Stimulated activated CD8-positive, alpha-beta memory T cell treated with anti-CD3 and anti-CD28 coated beads, Interleukin-7, amount 100 ng/mL, for 4 hours (primary cell): ENCODE data around the gene C19orf12.

Experiments
- DNase-seq, 2 donors: peaks; one replicate each; pipeline ENCODE4 v3.0.0-alpha.2; 2020; ENCODE audit warnings: low read depth in 2 of 2

Gene C19orf12

DNA sequence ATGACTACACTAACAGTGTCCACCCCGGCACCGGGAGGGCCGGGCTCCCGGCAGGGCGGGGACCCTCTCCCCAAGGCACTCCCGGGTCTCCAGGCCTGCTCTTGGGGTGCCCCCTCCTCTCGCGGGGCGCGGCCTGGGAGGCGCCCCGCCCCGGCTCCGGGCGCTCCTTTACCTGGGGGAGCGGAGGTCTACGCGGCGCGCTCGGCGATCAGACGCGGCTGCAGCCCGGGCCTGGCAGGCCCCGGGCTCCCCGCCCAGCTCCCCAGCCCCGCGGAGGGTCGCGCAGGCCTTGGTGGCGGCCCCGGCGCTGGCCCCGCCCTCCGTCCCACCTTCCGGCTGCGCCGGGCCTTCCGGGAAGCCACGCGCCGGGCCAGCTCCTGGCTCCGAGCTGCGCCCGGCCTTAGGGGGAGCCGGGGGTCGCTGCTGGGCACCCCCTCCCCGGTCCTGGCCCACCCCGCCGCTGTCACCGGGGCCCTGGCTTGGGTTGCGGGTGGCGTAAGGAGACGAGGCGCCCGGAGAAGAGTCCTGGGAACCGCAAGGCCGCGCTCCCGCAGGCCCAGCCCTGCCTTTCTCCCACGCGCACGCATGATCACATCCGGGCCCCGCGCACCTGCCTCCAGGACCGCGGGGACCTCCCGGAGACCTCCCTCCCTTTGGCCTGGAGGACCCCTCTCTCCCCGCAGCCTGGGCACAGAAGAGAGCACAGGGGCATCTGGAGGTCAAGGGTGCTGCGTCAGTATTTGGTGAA is at the start of gene C19orf12:
TSS of gene C19orf12 (minus strand) at position 309 of the 748 bp plus-strand sequence. CDS start 6,848 bp downstream, outside the sequence.
- DNase-seq, result peak in 1 of 2 donors; percentile 60

DNA sequence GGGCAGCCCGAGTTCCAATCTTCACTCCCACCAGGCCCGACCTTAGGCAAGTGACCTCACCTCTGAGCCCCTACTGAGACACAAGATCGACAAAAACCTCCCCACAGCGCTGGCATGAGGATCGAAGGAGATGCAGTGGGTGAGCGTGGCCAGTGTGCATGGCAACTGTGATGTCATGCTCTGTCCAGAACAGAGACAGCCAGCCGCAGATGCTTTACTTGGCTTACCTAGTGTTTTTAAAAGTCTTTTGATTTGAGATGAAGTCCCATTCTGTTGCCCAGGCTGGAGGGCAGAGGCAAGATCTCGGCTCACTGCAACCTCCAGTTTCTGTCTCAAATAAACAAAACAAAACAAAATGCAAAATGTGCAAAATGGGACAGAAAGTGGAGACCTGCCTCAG is 49.3 kb upstream of the C19orf12 start:
- DNase-seq, result no peak

DNA sequence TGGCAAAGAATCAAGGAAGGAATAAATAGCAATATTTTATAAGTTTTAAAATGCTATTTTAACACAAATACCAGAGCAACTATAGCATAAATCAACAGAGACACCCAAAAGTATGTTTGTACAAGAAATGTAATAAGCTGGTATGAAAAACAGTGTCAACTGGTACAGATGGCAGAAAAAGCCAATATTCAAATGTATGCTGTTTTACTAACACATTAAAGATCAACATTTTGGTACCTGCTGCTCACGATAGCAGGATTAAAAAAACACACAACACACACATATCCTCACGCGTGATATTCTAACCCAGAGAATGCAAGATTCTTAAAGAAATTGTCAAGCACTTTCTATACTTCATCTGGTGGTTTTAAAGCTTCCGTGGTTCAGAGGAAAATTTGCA is 48.1 kb upstream of the C19orf12 start:
- no peak for DNase-seq

DNA sequence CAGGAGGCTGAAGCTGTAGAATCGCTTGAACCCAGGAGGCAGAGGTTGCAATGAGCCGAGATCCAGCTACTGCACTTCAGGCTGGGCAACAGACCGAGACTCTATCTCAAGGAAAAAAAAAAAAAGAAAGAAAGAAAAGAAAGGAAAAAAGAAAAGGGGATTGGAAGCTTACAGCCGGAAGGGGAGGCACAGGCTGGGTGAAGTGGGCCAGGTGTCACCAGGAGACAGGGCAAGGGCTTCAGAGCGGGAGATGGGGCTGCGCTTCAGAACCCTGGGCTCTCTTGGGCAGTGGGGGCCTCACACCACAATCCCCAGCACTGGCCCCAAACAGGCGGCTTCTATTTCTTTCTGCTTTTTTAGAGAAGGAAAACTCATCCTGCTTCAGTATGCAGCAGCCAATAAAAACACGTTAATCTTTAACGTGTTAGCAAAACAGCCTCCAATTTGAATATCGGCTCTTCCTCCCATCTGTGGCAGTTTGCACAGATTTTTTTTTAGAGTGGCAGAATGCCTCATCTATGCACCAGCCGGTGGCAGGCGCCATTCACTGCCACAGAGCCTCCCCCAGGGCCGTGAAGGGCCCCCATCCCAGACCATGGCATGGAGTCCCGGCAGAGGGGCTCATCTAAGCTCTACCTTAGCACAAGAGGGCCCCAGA is 46.6 kb upstream of the C19orf12 start:
- DNase-seq, result no peak

DNA sequence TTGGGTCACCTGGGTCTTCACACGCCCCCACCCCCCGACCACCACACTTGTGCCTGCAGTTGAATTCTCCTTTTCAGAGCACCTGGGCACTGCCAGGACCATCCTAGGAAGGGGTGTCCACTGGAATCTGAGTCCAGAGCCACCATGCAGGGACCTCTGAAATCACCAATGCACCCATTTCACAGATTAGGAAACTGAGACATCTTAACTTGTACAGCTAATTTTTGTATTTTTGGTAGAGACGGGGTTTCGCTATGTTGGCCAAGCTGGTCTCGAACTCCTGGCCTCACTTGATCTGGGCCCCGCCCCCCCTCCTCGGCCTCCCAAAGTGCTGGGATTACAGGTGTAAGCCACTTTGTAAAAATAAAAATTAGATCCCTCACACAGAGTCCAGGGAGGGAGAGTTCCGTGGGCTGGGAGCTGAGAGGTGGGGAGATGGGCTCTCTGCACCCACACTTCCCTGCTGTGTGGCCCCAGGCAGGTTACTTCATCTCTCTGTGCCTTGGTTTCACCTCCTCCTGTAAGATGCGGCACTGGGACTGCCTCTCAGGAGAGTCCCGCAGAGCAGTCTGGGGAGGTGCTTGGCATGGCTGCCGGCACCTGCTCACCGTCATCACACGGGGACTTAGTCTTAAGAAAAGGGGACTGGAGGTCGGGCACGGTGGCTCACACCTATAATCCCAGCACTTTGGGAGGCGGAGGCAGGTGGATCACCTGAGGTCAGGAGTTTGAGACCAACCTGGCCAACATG is 45.9 kb upstream of the C19orf12 start:
- no peak for DNase-seq

DNA sequence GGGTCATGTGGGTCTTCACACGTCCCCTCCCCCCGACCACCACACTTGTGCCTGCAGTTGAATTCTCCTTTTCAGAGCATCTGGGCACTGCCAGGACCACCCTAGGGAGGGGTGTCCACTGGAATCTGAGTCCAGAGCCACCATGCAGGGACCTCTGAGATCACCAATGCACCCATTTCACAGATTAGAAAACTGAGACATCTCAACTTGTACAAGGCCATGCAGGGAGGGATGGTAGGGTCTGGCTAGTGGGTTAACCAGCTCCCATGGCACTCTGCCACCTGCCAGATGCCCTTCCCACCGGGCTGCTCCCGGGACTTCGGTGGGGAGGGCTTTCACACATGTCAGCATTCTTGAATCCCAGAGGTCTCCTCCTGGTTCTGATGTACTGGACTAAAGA is 44.3 kb upstream of the C19orf12 start:
- no peak for DNase-seq

DNA sequence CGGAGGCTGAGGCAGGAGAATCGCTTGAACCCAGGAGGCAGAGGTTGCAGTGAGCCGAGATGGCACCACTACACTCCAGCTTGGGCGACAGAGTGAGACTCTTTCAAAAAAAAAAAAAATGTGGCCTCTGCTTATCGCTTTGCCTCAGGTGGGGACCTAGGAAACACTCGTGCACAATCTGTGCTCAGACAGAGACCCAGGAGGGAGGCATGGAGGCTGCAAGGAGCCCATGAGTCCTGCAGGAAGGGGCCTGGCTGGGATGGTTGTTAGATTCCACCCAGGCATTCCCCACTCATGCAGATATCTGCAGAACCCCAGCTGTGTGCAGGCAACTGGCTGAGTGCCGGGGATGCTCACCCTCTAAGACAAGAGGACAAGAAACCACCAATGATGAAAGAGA is 43.8 kb upstream of the C19orf12 start:
- no peak for DNase-seq

DNA sequence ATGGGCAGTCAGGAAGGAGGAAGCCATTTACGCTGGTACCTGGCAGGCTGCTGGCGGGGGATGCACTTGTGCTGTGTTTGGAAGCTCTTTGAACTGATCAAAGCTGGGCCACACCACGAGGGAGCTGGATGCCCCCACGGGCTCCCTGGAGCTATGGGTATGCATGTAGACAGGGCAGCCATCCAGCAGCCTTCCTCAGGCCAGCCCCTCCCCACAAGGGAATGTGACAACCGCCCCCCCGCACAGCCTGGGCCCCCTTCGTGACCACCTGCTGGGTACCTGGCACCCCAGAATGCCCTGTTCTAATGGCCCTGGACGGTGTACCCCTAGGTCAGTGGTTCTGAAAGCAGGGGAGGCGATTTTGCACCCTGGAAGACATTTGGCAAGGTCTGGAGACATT is 42.5 kb upstream of the C19orf12 start:
- DNase-seq, result no peak

DNA sequence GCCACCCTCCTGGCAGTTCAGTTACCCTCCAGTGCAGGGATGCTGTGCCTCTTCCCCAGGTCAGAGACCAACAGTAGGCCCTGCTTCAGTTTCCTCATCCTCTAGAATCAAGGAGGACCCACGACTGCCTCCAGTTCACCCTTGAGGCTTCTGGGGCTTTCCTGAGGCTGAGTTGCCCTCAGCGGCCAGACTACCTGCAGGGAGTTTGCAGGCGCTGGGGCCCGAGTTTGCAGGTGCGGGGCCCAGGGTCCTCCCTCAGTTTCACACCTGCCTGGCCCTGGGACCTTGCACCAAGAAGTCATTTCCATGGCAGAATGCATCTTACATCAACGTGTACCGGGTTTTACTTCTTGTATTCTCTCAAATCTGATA is 38.9 kb upstream of the C19orf12 start:
- no peak for DNase-seq

DNA sequence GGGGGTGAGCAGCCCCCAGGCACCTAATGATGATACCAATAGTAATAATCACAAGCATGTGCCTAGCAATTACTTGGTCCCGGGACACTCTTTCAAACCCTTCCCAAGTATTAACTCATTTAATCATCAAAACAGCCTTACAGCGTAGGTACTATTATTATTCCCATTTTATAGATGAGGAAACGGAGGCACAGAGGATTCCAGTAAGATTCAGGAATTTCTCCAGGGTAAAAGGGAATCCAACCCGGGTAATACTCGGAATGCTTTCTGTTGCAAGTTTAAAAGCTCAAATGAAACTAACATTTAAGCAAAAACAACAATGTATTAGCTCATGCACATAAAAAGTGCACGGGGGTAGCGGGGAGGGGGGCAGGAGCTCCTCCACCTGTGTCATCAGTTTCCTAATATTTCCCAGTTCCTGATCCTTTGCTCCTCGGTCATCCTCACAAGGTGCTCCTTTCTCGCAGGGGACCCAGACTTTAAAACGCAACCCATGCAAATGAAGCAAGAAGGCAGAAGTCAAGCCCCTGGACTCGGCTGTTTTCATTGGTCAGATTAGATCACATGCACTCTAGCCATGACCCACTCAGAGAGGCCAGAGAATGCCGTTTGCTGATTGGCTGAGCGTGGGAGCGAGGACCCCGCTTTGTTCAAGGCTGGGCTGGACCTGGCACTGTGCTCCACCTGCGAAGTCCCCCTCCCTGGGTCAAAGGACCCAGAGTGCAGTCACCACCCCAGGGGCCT is 38.3 kb upstream of the C19orf12 start:
- no peak for DNase-seq

DNA sequence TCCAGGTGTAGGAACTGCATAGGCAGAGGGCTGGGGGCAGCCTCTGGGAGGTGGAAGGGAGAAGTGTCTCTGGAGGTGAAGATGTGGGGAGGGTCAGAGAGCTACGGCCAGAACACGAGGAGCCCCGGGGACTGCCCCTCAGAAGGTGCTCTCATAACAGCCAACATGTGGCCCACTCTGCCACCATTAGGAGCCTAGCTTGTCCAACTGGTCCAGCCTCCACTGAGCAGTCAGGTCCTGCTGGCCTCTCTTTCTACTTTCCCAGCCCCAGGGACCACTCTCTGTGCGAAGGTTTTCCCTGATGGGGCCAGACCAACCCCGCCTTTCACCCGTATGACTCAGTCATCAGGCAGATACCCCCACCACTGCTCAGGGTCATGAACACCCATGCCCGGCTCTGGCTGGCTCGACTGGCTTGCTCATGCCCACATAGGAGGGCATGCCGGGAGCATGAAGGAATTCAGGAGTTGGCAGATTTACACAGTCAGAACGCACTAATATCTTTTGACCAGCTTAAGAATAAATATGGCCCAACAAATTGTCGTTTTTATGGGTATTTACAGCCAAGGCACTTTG is 37.5 kb upstream of the C19orf12 start:
- DNase-seq, result no peak

DNA sequence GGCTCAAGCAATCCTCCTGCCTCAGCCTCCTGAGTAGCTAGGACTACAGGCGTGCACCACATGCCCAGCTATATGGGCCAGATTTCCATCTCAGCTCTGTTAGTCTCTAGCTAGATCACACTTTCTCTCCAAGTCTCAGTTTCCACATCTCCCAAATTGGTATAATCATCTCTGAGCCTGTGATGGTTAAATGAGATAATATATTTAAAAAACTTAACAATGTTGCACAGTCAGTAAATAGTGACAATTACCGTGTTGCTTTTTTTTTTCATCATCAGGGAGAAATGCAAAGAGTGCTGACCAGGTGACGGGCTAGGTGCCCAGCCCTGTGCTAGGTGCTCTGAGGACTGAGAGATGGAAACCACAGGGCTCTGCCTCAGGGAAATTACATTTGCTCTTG is 36.9 kb upstream of the C19orf12 start:
- DNase-seq, result no peak

DNA sequence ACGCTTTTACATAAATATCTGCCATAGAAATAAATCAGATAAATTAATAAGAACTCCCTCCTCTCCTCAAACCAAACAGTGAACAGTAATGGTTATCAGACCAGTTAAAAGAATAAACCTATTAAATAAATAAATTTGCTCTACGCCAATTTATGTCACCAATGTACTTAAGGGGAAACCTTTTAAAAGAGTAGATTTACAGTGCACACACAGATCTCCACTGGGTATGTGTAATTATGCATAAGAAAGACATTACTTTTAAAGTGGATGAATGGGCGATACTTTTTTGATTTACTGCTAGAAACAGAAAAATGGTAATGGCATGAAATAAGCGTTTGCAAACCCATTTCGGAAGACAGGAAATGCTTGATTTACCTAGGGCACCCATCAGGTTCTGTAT is 34.9 kb upstream of the C19orf12 start:
- DNase-seq, result no peak

DNA sequence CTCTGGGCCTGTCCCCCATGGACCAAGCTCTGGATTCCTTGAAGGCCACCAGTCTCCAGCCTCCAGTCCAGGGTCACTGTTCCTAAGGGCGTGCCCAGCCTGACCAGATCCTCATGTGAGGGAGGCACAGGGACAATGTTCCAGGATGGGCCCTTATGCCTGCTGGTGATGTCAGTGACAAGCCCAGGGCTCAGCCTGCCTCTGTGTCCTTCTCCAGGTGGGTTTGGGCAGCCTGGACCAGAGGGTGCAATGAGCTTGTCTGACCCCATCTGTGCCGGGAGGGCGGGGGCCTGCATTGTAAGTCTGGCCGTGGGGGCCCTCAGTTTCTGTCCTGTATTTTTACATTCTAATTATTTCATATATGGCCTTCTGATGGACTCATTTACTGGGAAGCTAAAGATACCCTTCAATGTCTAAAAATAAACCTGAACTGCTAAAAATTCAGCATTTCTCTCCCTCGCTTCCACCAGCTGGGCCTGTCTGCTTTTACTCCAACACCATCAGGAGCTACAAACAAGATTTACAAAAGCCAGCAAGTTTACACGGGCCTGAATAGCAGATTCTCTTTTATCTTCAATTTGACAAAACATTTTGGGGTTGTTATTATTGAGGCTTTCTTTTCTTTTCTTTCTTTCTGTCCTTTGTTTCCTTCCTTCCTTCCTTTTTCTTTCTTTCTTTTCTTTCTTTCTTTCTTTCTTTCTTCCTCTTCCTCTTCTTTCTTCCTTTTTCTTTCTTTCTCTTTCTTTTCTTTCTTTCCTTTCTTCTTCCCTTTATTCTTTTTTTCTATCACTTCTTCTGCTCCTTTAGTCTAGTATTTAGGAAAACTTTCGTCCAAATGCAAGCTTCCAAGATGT is 34.2 kb upstream of the C19orf12 start:
- DNase-seq, result no peak

DNA sequence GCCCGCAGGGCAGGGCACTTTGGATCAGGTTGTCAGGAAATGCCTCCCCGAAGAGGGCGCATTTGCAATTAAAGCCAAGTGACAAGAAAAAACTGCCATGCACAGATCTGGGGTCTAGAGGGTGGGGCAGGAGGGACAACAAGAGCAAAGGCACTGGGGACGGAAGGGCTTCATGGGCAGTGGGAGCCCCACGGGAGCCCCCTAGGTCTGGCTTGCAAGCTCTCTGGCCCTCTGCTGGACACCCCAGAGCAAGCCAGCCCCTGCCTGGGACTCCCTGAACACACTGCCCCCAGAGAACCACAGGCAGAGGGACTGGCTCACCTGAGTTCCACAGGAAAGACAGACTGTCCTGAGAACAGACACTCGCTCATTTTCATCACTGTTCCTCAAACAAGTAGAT is 30.2 kb upstream of the C19orf12 start:
- no peak for DNase-seq

DNA sequence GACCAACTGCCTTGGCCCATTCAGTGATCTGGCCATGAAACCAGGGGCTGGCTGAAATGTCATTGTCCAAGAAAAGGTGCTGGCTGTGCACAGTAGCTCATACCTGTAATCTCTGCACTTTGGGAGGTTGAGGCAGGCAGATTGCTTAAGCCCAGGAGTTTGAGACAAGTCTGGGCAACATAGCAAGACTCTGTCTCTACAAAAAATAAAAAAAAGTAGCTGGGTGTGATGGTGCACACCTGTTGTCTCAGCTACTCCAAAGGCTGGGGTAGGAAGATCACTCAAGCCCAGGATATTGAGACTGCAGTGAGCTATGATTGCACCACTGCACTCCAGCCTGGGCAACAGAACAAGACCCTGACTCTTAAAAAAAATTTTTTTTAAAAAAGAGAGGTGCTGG is 28.6 kb upstream of the C19orf12 start:
- DNase-seq, result no peak

DNA sequence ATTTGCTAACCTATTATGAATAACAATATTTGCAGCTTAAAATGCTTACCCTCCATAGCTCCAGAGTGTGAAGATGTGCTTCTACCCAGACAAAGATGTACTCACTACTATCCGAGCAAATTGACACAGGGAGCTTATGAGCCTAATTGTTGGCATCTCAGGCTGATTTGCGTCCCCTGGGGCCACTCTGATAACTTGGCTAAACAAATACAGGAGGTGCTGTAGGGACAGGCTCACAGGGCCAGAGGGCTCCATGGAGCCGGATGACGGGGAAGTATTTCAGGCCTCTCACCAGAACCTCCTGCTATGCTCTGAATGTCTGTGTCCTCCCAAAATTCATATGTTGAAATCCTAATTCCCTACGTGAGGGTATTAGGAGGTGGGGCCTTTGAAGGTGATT is 26.7 kb upstream of the C19orf12 start:
- DNase-seq, result no peak

DNA sequence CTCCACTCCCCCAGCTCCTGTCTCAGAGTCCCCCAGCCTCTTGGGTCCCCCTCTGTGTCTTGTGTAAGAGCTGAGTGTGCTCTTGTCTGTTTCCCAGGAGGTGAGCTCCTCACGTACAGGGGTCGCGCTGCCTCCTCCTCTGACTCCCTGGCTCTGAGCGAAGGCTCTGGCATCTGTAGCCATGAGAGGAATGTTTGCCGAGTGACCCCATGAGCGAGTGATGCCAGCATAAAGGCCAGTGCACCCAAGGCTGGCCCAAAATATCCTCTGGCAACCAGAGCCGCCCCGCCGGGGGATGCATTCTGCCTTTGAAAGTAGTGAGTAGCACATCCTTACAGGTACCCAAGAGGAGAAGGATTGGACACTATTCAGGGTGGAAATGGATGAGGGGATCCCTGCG is 26.2 kb upstream of the C19orf12 start:
- no peak for DNase-seq

DNA sequence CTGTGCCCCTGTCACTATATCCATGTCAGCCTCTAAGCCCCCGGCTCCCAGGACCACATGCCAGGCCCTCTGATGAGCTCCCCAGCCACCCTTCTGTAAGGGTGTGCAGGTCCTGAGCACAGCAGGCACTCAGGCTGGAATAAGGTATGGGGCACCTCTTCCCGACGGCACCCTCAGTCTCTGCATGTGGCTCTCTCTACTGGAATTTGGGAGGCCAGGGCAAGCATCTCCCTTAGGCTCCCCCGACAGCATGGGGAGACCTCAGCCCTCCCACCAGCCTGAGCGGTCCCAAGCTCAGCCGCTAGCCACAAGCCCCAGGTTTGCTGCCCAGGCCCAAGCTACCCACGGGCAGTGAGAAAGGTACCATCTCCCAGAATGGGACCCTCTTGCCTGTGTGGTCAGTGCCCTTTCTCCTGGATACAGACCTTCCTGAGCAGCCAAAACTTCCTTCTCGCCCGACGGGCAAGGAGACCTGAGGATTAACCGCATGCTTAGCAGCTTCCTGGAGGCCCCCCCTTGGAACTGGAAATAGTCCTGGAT is 22.5 kb upstream of the C19orf12 start:
- DNase-seq, result no peak

DNA sequence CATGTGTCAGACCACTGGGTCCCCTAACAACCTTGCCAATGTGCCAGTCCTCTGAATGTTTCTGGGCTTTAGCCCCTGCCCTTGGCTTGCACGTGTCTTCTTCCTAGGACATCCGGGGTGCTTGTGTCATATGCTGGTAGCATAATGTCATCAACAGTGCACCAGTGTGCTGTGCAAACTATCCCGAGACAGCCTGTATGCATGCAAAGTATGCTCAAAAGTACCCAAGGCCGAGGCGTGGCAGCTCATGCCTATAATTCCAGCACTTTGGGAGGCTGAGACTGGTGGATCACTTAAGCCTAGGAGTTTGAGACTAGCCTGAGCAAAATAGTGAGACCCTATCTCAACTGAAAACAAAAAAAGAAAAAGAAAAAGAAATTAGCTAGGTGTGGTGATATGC is 20.8 kb upstream of the C19orf12 start:
- no peak for DNase-seq
